Hematopoietic multipotent progenitor cell treated with erythropoietin and hydrocortisone succinate and interleukin-3 and kit ligand, for 8 days (in vitro differentiated cells): ENCODE data around the gene EIF2B4.
"Not testable (repeated sequence)": the region's sequence is repeated elsewhere in the genome, so short reads cannot be mapped to it uniquely, and the experiment has no call there.

Experiments
- DNase-seq: peaks from one replicate; pipeline ENCODE4 v3.0.0-alpha.2; 2015

EIF2B4 gene

DNA sequence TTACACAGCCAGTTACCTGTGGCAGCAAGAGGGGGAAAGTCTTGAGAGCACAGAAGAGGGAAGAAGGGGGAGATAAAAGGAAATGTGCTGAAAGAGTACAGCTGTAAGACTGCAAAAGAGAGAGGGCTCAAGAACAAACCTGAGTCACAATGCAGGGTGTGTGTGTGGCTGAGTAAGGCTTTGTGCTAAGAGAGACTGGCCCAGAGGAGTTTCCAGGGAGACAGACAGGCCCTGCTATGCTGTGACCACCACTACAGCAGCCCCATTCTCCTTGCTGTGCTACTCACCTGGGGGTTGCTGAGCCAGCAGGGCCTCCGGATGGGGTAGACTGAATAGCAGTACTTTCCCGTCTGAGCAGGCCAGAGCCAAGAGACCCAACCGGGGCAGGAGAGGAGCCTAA lies 34.8 kb downstream of the EIF2B4 start:
- no peak for DNase-seq

DNA sequence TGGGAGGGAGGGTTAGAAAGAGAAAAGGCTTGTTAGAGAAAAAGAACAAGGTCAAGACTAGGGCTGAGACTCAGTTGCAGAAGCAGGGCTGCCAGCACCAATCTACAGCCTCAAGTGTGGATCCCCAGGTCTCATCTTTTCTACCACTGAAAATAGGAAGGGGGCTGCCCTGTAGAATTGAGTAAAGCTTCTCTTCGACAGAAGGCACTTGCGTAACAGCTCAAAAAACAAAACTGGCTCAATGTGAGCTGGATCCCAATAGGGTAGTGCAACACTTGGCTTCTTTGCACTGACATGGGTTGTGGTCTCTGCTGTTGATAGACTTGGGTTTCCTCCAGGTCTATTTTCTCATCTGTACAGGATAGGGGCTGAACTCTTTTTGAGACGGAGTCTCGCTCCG lies 45.4 kb downstream of the EIF2B4 start:
- DNase-seq, result no peak

DNA sequence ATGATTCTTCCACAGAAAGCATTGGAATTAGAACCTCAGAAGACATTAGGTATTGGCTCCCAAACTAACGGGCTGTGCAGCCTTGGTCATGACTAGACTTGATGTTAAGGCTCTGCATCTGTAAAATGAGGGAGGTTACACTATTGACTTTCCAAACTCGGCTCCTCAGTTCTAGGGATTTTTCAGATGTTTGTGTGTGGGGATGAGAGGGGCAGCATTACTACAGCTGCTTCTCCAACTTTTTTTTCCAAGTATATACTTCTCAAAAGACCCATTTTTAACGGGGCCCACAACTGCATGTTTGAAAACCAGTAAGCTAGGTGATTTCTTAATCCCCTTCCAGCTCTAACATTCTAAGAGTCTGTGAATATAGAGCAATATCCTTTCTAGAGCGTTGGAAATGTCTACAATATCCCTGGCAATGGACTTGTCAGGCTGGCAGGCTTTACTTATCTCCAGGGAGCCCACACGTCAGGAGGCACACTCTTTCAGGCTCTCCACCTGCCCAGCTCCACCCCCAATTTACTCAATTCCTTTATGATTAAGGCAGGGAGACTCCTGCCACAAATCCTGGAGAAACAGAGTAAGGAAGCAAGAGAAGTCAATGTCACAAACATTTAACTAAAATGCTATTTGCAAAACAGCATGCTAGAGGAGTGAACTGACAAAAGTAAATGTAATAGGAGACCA lies 46.4 kb downstream of the EIF2B4 start:
- peak; percentile 36 for DNase-seq

GRCh38 chr2:27322766-27323595 lies 47.2 kb downstream of the EIF2B4 start, which contains the start of gene MPV17:
Gene MPV17, minus strand, starts transcription at chr2:27323097. Its CDS starts 580 bp downstream, at chr2:27322517.
- peak; percentile 94 for DNase-seq

DNA sequence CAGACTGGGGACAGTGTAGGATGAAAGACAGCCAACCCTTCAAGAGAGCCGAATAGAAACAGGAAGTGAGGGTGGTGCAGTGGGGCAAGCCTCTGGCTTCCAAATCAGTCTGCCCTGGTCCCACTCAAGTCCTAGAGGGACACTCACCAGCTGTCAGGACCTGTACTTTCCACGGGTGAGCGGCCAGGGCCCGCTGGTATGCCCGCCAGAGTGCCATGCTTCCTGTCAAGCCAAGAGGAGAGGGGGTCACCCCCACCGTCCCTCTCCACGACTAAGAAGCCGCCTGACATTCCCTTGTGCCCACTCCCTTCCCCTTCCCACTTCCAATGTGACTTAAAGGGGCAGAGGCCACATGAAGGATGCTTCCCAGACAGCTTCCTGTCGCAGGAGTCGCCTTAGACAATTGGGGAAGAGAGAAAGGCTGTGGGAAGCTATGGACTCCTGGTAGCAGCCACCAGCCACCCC lies 47.8 kb downstream of the EIF2B4 start:
- peak; percentile 18 for DNase-seq

DNA sequence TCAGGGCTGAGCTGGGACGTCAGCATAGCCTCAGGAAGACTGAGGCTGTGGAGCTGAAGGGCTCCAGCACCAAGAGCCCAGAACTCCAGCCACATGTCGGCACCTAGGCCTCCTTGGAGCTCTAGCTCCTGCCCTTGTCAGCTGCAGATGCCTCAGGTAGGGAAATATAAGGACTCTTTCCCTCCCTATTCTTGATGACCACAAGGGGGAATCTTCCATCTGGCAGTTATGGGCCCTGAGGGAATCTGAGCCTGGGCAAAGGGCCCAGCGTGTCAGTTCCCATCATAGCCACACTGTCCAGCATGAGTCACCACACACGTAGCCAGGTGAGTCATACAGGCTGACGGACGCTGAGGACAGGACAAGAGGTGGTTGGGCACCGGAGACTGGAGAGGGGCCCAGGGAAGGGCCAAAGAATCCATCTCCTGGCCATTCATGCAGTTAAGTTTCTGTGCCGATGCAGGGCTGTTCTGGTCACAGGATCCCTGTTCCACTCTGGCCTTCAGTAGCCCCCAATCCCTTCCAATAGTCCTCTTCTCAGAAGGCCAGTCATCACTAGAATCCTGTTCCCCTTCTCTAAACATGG lies 49.1 kb downstream of the EIF2B4 start:
- peak; percentile 66 for DNase-seq

GRCh38 chr2:27319839-27320238 lies 50.3 kb downstream of the EIF2B4 start:
- DNase-seq, result not testable (repeated sequence)

GRCh38 chr2:27316655-27317412 lies 53.3 kb downstream of the EIF2B4 start:
- DNase-seq, result no peak

GRCh38 chr2:27315122-27315521 lies 55.0 kb downstream of the EIF2B4 start:
- no peak for DNase-seq

GRCh38 chr2:27314709-27315108 lies 55.4 kb downstream of the EIF2B4 start:
- no peak for DNase-seq
